CD4-positive, alpha-beta T cell treated with Interleukin-4 for 4 hours (primary cell): ENCODE data around the gene KIAA1671.

Experiments used
- DNase-seq: peaks from one replicate; pipeline ENCODE4 v3.0.0-alpha.2; 2020

The KIAA1671 gene

GRCh38 chr22:25153961-25154666 is 201.6 kb downstream of the KIAA1671 start:
- DNase-seq = no peak

GRCh38 chr22:25154667-25154999 is 202.1 kb downstream of the KIAA1671 start:
- no peak for DNase-seq

- no peak for DNase-seq
Measured at GRCh38 chr22:25156736-25157135, 204.2 kb downstream of the KIAA1671 start.

GRCh38 chr22:25159028-25159427 is 206.5 kb downstream of the KIAA1671 start:
- DNase-seq = no peak

- no peak for DNase-seq
Measured at GRCh38 chr22:25160120-25160996, 207.8 kb downstream of the KIAA1671 start.

GRCh38 chr22:25161017-25161915 is 208.8 kb downstream of the KIAA1671 start:
- no peak for DNase-seq

- DNase-seq = no peak
Measured at GRCh38 chr22:25161916-25162530, 209.5 kb downstream of the KIAA1671 start.

- DNase-seq = no peak
Measured at GRCh38 chr22:25162561-25162960, 210.0 kb downstream of the KIAA1671 start.

- DNase-seq = no peak
Measured at GRCh38 chr22:25165785-25166184, 213.3 kb downstream of the KIAA1671 start.

GRCh38 chr22:25166266-25167040 is 213.9 kb downstream of the KIAA1671 start:
- DNase-seq = no peak

GRCh38 chr22:25167082-25167481 is 214.6 kb downstream of the KIAA1671 start:
- DNase-seq = no peak

- DNase-seq = no peak
Measured at GRCh38 chr22:25167834-25168601, 215.5 kb downstream of the KIAA1671 start.

GRCh38 chr22:25169278-25170031 is 216.9 kb downstream of the KIAA1671 start:
- DNase-seq = no peak

- no peak for DNase-seq
Measured at GRCh38 chr22:25170426-25170980, 218.0 kb downstream of the KIAA1671 start.

GRCh38 chr22:25172153-25172552 is 219.6 kb downstream of the KIAA1671 start:
- DNase-seq = peak; percentile 7

GRCh38 chr22:25174156-25174887 is 221.8 kb downstream of the KIAA1671 start:
- no peak for DNase-seq

GRCh38 chr22:25174888-25175411 is 222.4 kb downstream of the KIAA1671 start:
- DNase-seq = no peak

GRCh38 chr22:25176175-25176574 is 223.7 kb downstream of the KIAA1671 start:
- DNase-seq = no peak

- DNase-seq = no peak
Measured at GRCh38 chr22:25176799-25177198, 224.3 kb downstream of the KIAA1671 start.
